ENCODE results near the gene BCAS1. TPM values are rescaled to one million over a fixed set of nuclear protein-coding genes. Genes with fewer than 3 reads are reported as not detected.

BCAS1 gene
- total and polyA plus RNA-seq, 2 donors from 2014 or later = 1.1 to 4.8 TPM

DNA sequence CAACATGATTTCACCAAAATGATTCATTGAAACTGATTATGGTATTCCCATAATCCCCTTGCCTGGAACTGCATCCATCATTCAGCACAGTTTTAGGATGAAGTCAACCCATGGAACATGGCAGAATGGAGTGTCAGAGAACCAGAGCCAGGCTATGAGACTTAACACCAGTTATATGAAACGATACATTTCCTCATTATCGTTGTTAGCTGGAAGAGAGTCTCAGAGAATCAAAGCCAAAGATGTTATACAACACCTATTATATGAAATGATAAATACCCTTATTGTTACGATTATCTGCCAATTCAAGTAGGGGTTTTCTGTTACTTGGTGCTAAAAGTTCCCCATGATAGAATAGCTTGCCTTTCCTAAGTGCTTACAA lies 131.2 kb downstream of the BCAS1 start:
- Histone ChIP-seq H3K9ac (ENCODE audit: low read length in 3 of 3) (peak overlapping the region in 1 of 3 donors; percentile 20), H3K27ac (ENCODE audit: low read depth in 2 of 2, low read length in 2 of 2) (peak overlapping the region; percentile 27 to 68), H3K4me3 (ENCODE audit: low read length in 3 of 3) (no peak overlapping the region), H3K36me3 (ENCODE audit: control insufficient read depth in 2 of 3, insufficient read depth in 3 of 3, low read length in 3 of 3) (no peaks in the 10 kb centered on the region), H3K9me3 (ENCODE audit: control insufficient read depth in 2 of 3, insufficient read depth in 1 of 3, low read length in 3 of 3) (no peaks in the 10 kb centered on the region), H3K4me1 (ENCODE audit: control insufficient read depth in 2 of 3, insufficient read depth in 2 of 3, low read depth in 1 of 3, low read length in 3 of 3) (peaks cover 7 to 20% (median 11%) of the 10 kb centered on the region in 3 donors), H3K27me3 (ENCODE audit: control insufficient read depth, insufficient read depth, low read length) (no peaks in the 10 kb centered on the region)
- intact Hi-C loops (cut with DNase I) = no loop called here
- DNase-seq (no peak), FAIRE-seq (no peak)
- TF ChIP-seq, protein P1, sequence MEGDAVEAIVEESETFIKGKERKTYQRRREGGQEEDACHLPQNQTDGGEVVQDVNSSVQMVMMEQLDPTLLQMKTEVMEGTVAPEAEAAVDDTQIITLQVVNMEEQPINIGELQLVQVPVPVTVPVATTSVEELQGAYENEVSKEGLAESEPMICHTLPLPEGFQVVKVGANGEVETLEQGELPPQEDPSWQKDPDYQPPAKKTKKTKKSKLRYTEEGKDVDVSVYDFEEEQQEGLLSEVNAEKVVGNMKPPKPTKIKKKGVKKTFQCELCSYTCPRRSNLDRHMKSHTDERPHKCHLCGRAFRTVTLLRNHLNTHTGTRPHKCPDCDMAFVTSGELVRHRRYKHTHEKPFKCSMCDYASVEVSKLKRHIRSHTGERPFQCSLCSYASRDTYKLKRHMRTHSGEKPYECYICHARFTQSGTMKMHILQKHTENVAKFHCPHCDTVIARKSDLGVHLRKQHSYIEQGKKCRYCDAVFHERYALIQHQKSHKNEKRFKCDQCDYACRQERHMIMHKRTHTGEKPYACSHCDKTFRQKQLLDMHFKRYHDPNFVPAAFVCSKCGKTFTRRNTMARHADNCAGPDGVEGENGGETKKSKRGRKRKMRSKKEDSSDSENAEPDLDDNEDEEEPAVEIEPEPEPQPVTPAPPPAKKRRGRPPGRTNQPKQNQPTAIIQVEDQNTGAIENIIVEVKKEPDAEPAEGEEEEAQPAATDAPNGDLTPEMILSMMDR (IDR thresholded peaks at IDR 0.05; ENCODE audit: borderline replicate concordance, extremely low read depth, insufficient read depth) = no peak

DNA sequence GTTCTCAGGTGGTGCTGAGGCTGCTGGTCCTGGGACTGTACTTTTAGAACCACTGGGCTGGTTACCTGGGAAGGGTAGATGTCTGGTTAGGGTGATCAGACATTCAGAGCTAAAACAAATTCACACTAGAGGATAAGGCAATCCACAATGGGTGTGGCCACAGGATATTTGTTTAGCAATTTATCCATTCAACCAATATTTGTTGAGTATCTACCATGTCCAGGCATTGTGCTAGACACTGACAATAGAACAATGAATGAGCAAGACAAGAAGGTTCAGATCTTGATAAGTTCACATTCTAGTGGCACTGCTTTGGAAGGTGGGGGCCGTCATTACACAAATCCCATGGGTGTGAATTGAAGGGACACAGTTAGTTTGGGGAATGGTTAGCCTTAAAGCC lies 131.7 kb downstream of the BCAS1 start:
- Histone ChIP-seq H3K27me3 (ENCODE audit: control insufficient read depth, insufficient read depth, low read length) (no peaks in the 10 kb centered on the region), H3K27ac (ENCODE audit: low read depth in 2 of 2, low read length in 2 of 2) (no peak overlapping the region), H3K9me3 (ENCODE audit: control insufficient read depth in 2 of 3, insufficient read depth in 1 of 3, low read length in 3 of 3) (no peaks in the 10 kb centered on the region), H3K4me1 (ENCODE audit: control insufficient read depth in 2 of 3, insufficient read depth in 2 of 3, low read depth in 1 of 3, low read length in 3 of 3) (peaks cover 7 to 23% (median 11%) of the 10 kb centered on the region in 3 donors), H3K36me3 (ENCODE audit: control insufficient read depth in 2 of 3, insufficient read depth in 3 of 3, low read length in 3 of 3) (no peaks in the 10 kb centered on the region), H3K4me3 (ENCODE audit: low read length in 3 of 3) (no peak overlapping the region), H3K9ac (ENCODE audit: low read length in 3 of 3) (peak overlapping the region in 1 of 3 donors; percentile 20)
- intact Hi-C loops (cut with DNase I) = no loop called here
- TF ChIP-seq, protein P1 (IDR thresholded peaks at IDR 0.05; ENCODE audit: borderline replicate concordance, extremely low read depth, insufficient read depth) = no peak
- DNase-seq = no peak
- FAIRE-seq = no peak

DNA sequence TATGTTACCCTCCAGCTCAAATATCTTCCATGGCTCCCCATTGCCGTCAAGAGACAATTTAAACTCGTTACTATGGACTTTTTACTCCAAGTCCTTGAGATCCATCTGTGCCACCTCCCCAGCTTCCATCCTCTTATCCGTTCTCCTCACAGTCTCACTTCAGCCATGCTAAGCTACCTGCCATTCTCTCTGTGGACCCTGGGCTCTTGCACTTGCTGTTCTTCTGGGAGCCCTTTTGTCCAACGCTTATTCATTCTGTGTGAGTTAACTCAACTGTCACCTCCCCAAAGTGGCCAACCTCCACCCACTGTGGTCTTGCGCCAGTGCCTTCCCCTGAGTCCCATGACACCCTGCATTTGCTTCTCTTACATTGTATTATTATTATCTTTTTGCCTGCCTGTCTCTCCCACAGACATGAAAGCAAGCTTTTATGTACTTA lies 132.4 kb downstream of the BCAS1 start:
- Histone ChIP-seq H3K4me3 (ENCODE audit: low read length in 3 of 3) (no peak overlapping the region), H3K27me3 (ENCODE audit: control insufficient read depth, insufficient read depth, low read length) (no peaks in the 10 kb centered on the region), H3K27ac (ENCODE audit: low read depth in 2 of 2, low read length in 2 of 2) (no peak overlapping the region), H3K36me3 (ENCODE audit: control insufficient read depth in 2 of 3, insufficient read depth in 3 of 3, low read length in 3 of 3) (no peaks in the 10 kb centered on the region), H3K9ac (ENCODE audit: low read length in 3 of 3) (no peak overlapping the region), H3K9me3 (ENCODE audit: control insufficient read depth in 2 of 3, insufficient read depth in 1 of 3, low read length in 3 of 3) (no peaks in the 10 kb centered on the region), H3K4me1 (ENCODE audit: control insufficient read depth in 2 of 3, insufficient read depth in 2 of 3, low read depth in 1 of 3, low read length in 3 of 3) (peaks cover 7 to 23% (median 11%) of the 10 kb centered on the region in 3 donors)
- FAIRE-seq (no peak), DNase-seq (no peak)
- intact Hi-C loops (cut with DNase I) = no loop called here
- TF ChIP-seq, protein P1 (IDR thresholded peaks at IDR 0.05; ENCODE audit: borderline replicate concordance, extremely low read depth, insufficient read depth) = no peak

DNA sequence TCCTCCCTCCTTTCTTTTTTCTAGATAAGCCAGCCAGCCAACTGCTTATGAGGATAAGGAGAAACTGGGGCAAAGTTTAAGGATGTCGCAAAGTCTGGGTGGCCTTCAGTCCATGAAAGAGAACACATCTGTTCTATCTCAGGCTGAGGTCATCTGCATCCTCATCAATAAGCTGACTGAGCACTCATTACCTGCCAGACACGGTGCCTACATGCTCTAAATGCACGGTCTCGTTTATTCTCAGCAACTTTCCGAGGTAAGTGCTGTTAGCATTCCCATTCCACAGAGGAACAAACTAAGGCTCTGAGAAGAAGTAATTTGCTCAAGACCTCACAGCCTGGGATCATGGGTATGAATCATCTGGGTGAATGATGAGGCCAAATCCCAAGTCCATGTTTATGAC lies 133.1 kb downstream of the BCAS1 start:
- DNase-seq (no peak), FAIRE-seq (no peak)
- peaks cover 7 to 23% (median 11%) of the 10 kb centered on the region in 3 donors for H3K4me1 ChIP-seq (ENCODE audit: control insufficient read depth in 2 of 3, insufficient read depth in 2 of 3, low read depth in 1 of 3, low read length in 3 of 3)
- no peak overlapping the region for H3K4me3 ChIP-seq (ENCODE audit: low read length in 3 of 3)
- intact Hi-C loops (cut with DNase I) = no loop called here
- H3K27me3 ChIP-seq (ENCODE audit: control insufficient read depth, insufficient read depth, low read length) = no peaks in the 10 kb centered on the region
- H3K36me3 ChIP-seq (ENCODE audit: control insufficient read depth in 2 of 3, insufficient read depth in 3 of 3, low read length in 3 of 3) = no peaks in the 10 kb centered on the region
- TF ChIP-seq, protein P1 (IDR thresholded peaks at IDR 0.05; ENCODE audit: borderline replicate concordance, extremely low read depth, insufficient read depth) = no peak
- no peaks in the 10 kb centered on the region for H3K9me3 ChIP-seq (ENCODE audit: control insufficient read depth in 2 of 3, insufficient read depth in 1 of 3, low read length in 3 of 3)
- no peak overlapping the region for H3K9ac ChIP-seq (ENCODE audit: low read length in 3 of 3)
- no peak overlapping the region for H3K27ac ChIP-seq (ENCODE audit: low read depth in 2 of 2, low read length in 2 of 2)
